ENCODE results near the gene NCKAP5.

The NCKAP5 gene

DNA sequence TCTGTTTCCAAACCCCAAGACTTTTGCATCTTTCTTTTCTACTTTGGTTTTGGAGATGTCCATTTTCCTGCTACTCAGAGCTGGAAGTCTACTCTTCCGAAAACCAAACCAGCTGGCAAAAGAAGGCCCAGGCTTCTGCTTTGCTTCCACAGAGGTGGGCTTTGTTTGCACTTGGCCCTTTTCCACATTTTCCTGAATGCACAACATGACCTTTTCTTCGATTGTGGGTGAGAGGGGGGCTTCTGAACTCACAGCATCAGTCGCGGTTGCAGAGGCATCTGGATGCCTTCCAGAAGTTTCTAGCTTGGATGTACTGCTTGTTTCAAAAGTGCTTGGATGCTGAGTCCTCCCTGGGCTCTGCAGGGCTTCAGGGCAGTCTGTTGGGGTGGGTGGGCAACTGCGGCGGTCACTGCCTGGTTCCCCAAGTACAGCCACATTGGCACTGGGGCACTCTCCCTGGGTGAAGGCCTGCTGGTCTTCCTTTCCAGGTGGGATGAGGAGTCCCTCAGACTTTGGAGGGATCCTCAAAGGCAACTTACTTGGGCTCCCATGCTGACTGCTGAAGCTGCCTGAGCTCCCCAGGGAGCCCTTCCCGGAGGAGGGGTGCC, 786.0 kb downstream of the NCKAP5 start:
- TF ChIP-seq POLR2AphosphoS5 (IDR thresholded peaks at IDR 0.05; ENCODE audit: low read depth, low read length) = no peak

DNA sequence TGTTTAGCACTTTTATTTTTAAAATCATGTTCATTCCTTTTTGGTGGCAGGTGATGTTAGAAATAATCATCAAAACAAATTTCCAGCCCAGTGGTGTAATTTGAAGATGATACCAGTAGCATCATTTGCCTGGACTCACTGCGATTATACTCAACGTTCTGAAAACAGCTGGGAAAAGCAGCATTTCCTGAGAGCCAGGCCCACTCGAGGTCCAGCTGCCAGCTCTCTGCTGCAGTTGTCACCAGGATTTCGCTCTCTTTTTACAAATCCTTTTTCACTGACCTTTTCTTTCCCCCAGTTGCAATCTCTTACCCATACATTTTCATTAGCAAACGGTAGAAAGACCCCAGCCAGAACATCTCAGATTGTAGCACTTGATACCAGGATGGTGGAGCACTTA, 787.6 kb downstream of the NCKAP5 start:
- TF ChIP-seq FOXP2 (optimal IDR thresholded peaks at IDR 0.05; ENCODE audit: borderline replicate concordance, extremely low read depth, extremely low read length, insufficient read depth) = no peak
- no peak for TF ChIP-seq POLR2AphosphoS5 (IDR thresholded peaks at IDR 0.05; ENCODE audit: low read depth, low read length)
- no peak for TF ChIP-seq TAF1 (IDR thresholded peaks at IDR 0.05; ENCODE audit: borderline replicate concordance, insufficient read depth, low read length)
- TF ChIP-seq, protein P1, sequence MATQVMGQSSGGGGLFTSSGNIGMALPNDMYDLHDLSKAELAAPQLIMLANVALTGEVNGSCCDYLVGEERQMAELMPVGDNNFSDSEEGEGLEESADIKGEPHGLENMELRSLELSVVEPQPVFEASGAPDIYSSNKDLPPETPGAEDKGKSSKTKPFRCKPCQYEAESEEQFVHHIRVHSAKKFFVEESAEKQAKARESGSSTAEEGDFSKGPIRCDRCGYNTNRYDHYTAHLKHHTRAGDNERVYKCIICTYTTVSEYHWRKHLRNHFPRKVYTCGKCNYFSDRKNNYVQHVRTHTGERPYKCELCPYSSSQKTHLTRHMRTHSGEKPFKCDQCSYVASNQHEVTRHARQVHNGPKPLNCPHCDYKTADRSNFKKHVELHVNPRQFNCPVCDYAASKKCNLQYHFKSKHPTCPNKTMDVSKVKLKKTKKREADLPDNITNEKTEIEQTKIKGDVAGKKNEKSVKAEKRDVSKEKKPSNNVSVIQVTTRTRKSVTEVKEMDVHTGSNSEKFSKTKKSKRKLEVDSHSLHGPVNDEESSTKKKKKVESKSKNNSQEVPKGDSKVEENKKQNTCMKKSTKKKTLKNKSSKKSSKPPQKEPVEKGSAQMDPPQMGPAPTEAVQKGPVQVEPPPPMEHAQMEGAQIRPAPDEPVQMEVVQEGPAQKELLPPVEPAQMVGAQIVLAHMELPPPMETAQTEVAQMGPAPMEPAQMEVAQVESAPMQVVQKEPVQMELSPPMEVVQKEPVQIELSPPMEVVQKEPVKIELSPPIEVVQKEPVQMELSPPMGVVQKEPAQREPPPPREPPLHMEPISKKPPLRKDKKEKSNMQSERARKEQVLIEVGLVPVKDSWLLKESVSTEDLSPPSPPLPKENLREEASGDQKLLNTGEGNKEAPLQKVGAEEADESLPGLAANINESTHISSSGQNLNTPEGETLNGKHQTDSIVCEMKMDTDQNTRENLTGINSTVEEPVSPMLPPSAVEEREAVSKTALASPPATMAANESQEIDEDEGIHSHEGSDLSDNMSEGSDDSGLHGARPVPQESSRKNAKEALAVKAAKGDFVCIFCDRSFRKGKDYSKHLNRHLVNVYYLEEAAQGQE (IDR thresholded peaks at IDR 0.05; ENCODE audit: insufficient read depth in 1 of 2, low read depth in 2 of 2, low read length in 2 of 2) = no peak
- TF ChIP-seq SIN3A (IDR thresholded peaks at IDR 0.05; ENCODE audit: borderline replicate concordance, insufficient read depth, low read length) = no peak

DNA sequence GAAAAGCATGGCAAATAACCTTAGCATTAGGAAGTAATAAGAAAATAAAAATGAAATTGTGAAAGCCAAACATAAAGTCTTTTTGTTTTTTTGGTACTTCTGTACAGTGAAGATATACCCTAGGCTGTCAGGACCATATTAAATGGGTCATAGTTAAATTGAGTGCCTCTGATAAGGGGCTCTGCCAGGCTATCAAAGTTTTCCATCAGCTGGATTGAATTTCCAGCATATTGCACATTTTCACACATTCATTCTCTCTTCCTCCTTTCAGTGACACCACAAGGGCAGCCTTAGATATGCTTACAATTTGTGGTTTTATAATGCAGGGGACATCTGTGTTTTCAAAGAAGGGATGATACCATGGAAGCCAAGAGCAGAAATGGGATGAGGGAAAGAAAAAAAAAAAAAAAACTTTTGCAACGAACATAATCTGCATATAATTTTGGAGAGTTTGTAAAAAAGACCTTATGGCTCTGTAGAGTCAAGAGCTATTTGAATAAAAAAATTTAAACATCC, 789.0 kb downstream of the NCKAP5 start:
- TF ChIP-seq POLR2AphosphoS5 (IDR thresholded peaks at IDR 0.05; ENCODE audit: low read depth, low read length) (no peak), TAF1 (IDR thresholded peaks at IDR 0.05; ENCODE audit: borderline replicate concordance, insufficient read depth, low read length) (no peak), SIN3A (IDR thresholded peaks at IDR 0.05; ENCODE audit: borderline replicate concordance, insufficient read depth, low read length) (no peak), FOXP2 (optimal IDR thresholded peaks at IDR 0.05; ENCODE audit: borderline replicate concordance, extremely low read depth, extremely low read length, insufficient read depth) (no peak)
- TF ChIP-seq, protein P1 (IDR thresholded peaks at IDR 0.05; ENCODE audit: insufficient read depth in 1 of 2, low read depth in 2 of 2, low read length in 2 of 2) = no peak

DNA sequence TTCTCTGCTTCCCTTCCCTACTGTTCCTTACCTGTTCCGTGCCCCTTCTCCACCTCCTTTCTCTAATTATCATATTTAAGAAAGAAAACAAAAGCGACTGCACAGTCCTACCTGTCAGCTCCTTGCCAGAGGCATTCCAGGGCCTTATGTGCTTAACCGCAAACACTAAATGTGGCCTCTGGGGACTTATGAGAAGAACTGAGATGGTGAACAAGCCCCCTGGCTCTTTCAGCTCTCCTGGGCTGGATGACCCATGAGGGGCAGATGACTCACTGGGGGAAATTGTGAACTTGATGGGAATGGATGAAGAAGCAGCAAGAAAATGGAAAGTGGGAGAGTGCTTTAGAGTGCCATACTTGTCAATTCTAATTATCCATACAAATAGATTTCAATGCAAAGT, 792.0 kb downstream of the NCKAP5 start:
- TF ChIP-seq SIN3A (IDR thresholded peaks at IDR 0.05; ENCODE audit: borderline replicate concordance, insufficient read depth, low read length) = no peak

DNA sequence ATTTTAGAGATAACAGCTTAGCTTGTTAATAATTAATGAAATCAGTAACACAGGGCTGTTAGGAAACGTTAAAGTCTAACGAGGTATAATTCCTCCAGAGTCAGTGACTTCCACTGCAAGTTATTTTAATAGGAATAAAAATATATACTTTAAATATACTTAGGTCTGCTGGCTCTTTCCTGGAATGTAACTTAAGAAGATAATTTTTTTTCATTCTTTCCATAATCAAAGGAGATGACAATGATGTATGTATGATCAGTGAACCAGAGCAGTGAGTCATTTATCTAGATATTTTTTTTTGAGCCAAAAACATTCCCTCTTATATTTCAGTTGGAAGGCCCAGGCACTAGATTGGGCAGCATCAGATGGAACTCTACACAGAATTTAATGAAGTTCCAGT, 794.1 kb downstream of the NCKAP5 start:
- TF ChIP-seq POLR2AphosphoS5 (IDR thresholded peaks at IDR 0.05; ENCODE audit: low read depth, low read length) = no peak
- no peak for TF ChIP-seq FOXP2 (optimal IDR thresholded peaks at IDR 0.05; ENCODE audit: borderline replicate concordance, extremely low read depth, extremely low read length, insufficient read depth)
- TF ChIP-seq TAF1 (IDR thresholded peaks at IDR 0.05; ENCODE audit: borderline replicate concordance, insufficient read depth, low read length) = no peak
- TF ChIP-seq SIN3A (IDR thresholded peaks at IDR 0.05; ENCODE audit: borderline replicate concordance, insufficient read depth, low read length) = no peak
- TF ChIP-seq, protein P1 (IDR thresholded peaks at IDR 0.05; ENCODE audit: insufficient read depth in 1 of 2, low read depth in 2 of 2, low read length in 2 of 2) = no peak

DNA sequence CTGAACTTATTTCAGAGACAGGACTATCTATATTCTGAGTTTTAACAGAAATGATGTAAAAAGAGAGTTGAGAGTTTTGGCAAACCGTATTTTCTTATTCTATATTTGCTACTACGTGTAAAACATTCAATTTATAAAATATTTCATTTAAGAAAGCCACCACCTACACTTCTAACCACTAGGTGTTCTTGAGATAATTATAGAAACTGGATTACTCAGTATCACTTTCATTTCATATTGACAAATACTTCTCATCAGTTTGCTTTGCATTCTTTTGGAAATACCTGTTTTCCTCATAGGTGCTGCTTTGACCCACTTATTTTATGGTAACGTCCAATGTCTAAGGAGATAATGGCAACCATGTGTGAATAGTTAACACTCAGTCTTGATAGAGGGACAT, 794.9 kb downstream of the NCKAP5 start:
- TF ChIP-seq SIN3A (IDR thresholded peaks at IDR 0.05; ENCODE audit: borderline replicate concordance, insufficient read depth, low read length) (no peak), POLR2AphosphoS5 (IDR thresholded peaks at IDR 0.05; ENCODE audit: low read depth, low read length) (no peak), FOXP2 (optimal IDR thresholded peaks at IDR 0.05; ENCODE audit: borderline replicate concordance, extremely low read depth, extremely low read length, insufficient read depth) (no peak), TAF1 (IDR thresholded peaks at IDR 0.05; ENCODE audit: borderline replicate concordance, insufficient read depth, low read length) (no peak)
- TF ChIP-seq, protein P1 (IDR thresholded peaks at IDR 0.05; ENCODE audit: insufficient read depth in 1 of 2, low read depth in 2 of 2, low read length in 2 of 2) = no peak

Data from PFSK-1 (cell line).